Endothelial cell of hepatic sinusoid (primary cell): Measurements from ENCODE around the gene DTNBP1.
"Not testable (repeated sequence)": the region's sequence is repeated elsewhere in the genome, so short reads cannot be mapped to it uniquely, and the experiment has no call there.

Source experiments
- in situ Hi-C: cut with HindIII; loops from 2 replicates; pipeline ENCODE4 v1.10.0; 2017; ENCODE audit warnings: low sequenced_read_pairs

The DTNBP1 gene

DNA sequence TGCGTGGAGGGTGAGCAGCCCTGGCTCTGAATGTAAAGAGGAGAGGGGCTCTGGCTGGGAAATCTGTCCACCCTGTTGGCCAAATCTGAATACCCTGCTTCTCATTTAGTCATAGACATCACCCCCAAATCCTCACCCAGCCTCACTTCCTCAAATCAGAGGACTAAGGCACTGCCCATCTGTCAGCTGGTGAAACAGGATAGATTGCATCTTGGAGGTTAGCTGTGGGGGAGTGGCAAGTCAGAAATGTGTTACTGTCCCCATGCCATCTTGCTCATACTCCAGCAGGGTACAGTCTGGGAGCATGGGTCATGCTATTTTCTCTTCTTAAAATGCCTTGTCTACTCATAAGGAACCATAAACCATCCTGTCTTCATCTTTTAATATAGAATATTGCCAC lies 9.5 kb upstream of the DTNBP1 start:
- in situ Hi-C loops: no loop called here

- in situ Hi-C loops: no loop called here
These were observed 6.1 kb upstream of the DTNBP1 start for GRCh38 chr6:15668918-15669317.

DNA sequence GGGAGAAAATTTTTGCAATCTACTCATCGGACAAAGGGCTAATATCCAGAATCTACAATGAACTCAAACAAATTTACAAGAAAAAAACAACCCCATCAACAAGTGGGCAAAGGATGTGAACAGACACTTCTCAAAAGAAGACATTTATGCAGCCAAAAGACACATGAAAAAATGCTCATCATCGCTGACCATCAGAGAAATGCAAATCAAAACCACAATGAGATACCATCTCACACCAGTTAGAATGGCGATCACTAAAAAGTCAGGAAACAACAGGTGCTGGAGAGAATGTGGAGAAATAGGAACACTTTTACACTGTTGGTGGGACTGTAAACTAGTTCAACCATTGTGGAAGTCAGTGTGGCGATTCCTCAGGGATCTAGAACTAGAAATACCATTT lies 4.1 kb upstream of the DTNBP1 start:
- in situ Hi-C loops: not testable (repeated sequence)

- in situ Hi-C loops: no loop called here
These were observed 2.4 kb upstream of the DTNBP1 start for GRCh38 chr6:15665237-15665636.

GRCh38 chr6:15663130-15663871 lies 473 bp upstream of the DTNBP1 start:
- in situ Hi-C loops: no loop called here

DNA sequence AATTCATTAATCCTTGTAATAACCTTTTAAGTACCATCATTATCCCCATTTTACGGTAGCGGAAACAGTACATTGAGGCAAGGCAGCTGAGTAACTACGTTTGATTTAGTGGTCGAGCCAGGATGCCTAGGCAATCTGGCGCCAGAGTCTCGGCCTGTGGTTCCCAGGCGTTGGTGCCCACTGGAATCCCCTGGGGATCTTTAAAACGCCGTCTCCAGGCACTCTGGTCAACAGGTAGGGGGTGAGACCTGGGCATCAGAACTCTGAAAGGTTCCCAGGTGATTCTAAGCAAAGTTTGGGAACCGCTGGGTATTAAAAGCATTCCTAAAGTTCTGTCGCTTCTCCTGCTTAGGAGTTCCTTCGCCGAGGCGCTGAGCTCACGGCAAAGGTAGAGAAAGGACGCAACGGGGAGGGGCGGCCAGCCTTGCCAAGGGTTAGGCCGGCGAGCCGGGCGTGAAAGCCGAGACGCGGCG lies 939 bp downstream of the DTNBP1 start:
- in situ Hi-C loops: no loop called here

- in situ Hi-C loops: no loop called here
These were observed 3.6 kb downstream of the DTNBP1 start for GRCh38 chr6:15659181-15659580.

GRCh38 chr6:15658181-15658744 lies 4.6 kb downstream of the DTNBP1 start:
- in situ Hi-C loops: no loop called here

DNA sequence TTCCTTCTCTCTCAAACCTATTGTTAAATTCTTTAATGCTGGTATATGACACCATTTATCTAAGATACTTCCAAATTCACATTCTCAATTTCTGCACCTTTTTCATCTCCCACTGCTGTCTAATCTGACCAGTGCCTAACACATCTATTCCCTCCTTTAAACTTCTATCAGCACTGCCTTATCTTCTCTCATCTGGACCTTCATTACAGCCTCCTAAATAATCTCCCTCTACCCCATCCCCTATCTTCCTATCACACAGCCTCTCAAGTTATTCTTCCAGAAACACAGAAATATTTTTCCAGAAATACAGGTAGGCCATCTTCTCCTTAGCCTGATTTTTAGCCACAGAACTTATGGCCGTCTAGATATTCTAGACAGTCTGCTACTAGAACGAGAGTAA lies 5.5 kb downstream of the DTNBP1 start:
- in situ Hi-C loops: no loop called here

DNA sequence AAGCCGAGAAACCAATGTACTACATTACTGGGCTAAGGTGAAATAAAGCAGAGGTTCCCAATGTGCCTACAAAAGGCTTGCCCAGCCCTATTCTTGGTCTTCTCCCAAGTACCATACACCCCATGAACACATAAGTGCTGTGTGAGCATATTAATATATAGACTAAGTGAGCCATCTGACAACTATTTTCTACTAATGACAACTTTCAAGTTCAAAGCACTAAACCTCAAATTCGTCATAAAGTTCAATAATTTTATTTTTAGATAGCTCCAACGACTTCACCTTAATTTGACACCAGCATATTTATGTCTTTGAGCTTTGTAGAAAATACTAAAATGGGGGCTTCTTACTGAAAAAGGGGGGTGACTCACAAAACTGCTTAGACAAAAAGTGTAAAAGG lies 6.7 kb downstream of the DTNBP1 start:
- in situ Hi-C loops: no loop called here

DNA sequence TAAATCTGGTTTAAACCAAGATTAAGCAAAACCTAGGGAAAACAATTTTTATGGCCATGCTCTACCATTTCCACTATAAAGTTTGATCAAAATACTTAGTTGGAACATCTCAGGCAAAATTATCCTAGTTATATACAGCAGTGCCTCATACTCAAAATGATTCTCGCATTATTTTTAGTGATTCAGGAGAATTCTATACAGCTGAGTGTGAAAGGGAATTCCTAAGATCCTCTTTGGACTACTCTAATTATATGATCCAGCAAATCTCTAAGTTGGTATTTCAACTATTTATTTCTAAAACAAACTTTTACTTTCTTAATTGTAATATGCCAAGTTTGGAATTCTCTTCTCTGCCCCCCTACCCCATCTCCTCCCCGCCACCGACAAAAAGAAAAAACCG lies 8.6 kb downstream of the DTNBP1 start:
- in situ Hi-C loops: no loop called here

DNA sequence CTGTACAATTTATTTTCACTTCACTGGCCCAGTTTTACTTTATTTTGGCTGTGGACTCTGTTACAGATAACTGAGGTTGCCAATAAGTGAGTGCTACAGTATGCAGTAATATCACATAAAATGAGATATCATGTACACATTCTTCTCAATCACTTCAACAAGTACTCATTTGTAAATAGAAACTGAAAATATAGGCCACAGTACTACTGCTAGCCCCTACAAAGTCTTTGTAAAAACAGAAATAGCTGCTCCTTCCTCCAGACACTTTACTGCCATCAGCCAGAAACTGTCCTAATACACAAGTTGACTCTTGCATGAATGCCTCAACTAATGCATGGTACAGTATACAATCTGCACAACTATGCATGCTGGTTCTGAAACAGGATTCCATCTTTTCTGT lies 9.2 kb downstream of the DTNBP1 start:
- in situ Hi-C loops: no loop called here

DNA sequence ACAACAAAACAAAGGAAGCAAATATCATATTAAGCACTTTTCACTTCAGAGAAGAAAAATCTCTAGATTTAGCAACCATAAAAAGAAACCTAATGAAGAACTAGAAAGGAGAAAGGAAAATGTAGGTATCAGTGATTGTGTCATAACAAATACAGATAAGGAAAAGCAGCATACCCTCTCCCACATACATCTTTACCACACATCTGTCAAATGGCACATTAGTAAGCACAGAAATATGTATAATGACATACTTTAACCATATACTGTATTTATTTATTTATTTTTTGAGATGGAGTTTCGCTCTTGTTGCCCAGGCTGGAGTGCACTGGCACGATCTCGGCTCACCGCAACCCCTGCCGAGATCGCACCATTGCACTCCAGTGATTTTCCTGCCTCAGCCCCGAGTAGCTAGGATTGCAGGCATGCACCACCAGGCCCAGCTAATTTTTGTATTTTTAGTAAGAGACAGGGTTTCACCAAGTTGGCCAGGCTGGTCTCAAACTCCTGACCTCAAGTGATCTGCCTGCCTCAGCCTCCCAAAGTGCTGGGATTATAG lies 12.7 kb downstream of the DTNBP1 start:
- in situ Hi-C loops: not testable (repeated sequence)

GRCh38 chr6:15644904-15645303 lies 17.9 kb downstream of the DTNBP1 start:
- in situ Hi-C loops: no loop called here

DNA sequence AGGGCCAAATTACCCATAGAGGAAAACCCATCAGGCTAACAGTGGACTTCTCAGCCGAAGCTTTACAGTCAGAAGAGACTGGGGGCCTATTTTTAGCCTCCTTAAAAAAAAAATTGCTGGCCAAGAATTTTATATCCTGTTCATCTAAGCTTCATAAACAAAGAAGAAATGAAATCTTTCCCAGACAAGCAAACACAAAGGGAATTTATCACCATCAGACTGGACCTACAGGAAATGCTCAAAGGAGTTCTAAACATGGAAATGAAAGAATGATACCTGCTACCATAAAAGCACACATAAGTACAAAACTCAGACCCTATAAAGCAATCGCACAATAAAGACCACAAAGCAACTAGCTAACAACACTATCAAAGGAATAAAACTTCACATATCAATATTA lies 19.3 kb downstream of the DTNBP1 start:
- in situ Hi-C loops: no loop called here

DNA sequence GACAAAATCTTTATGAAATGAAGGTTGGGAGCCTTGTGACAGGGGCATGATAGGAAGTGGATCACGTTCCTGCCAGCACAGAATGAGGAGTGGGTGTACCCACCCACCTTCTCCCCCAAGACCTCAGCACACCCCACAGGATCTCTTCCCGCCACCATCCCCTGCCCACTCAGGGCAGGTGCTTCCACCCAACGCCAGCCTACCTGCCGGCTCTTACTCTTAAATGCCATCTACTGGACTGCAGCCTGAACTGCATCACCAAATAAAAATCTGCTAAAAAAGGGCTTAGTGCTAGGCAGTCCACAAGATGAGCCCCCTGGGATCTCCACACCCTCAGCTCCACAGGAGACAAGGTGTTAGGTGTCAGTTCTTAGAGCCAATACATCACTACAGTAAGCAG lies 20.6 kb downstream of the DTNBP1 start:
- in situ Hi-C loops: no loop called here

- in situ Hi-C loops: no loop called here
These were observed 24.5 kb downstream of the DTNBP1 start for GRCh38 chr6:15638373-15638772.

DNA sequence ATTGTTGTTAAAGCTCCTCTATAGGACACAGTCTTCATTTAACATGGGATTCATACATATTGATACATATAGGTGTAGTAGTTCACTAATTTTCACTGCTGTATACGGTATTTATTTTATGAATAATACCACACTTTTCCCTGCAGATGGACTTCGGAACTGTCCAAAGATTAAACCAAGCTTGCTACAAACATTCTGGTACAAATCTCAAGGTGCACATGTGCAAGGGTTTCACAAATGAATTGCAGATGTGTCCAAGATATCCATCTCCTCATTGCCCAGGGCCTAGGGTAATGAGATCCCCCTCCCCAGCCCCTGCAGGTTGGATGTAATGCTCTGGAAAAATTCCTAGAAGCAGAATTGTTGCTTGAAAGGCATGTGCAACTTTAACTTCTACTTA lies 31.4 kb downstream of the DTNBP1 start:
- in situ Hi-C loops: no loop called here

GRCh38 chr6:15630202-15630601 lies 32.6 kb downstream of the DTNBP1 start:
- in situ Hi-C loops: no loop called here

- in situ Hi-C loops: loop anchor here (10.0 kb wide), 1 partner anchor 105 kb away; no protein-coding TSS in a partner anchor
These were observed 33.3 kb downstream of the DTNBP1 start for GRCh38 chr6:15629487-15629886.

DNA sequence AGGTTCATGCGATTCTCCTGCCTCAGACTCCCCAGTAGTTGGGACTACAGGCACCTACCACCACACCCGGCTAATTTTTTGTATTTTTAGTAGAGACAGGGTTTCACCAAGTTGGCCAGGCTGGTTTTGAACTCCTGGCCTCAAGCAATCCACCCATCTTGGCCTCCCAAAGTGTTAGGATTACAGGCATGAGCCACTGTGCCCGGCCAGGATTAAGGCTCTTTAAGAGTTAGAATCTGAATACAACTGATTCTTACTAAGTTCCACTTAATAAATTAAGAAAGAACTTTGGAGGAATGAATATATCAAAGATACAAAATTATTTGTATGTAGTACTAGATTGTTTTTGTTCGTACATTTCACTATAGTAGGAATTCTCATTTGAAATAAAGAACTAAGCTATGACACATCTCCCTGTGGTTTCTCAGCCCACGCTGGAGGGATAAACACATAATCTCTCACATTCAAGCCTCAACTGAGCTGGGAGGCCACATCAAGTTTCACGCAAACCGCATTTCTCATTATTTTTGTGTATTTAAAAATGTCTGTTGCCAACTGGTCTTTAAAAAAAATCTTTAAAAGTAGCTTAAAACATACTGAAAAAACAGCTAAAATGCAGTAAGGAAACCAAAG lies 34.2 kb downstream of the DTNBP1 start:
- in situ Hi-C loops: loop anchor here (10.0 kb wide), 1 partner anchor 104 kb away; no protein-coding TSS in a partner anchor

GRCh38 chr6:15627821-15628220 lies 35.0 kb downstream of the DTNBP1 start:
- in situ Hi-C loops: loop anchor here (10.0 kb wide), 1 partner anchor 103 kb away; no protein-coding TSS in a partner anchor
